OCI-LY1 (cell line): ENCODE measurements around the gene HELT.

ENCODE experiments used
- H2AFZ ChIP-seq: fragments of 200-600 bp; sonication (generic), shearing (Covaris generic); 2 replicates; pipeline ENCODE4 v1.6.0; 2014; ENCODE audit warnings: antibody characterized with exemption, mild to moderate bottlenecking, low read length
- H3F3A ChIP-seq: fragments of 200-600 bp; sonication (generic), shearing (Covaris generic); 2 replicates; pipeline ENCODE4 v1.6.0; 2014; ENCODE audit warnings: mild to moderate bottlenecking, antibody characterized with exemption, low read length, moderate library complexity; ENCODE audit not compliant: insufficient read depth
- H3K27ac ChIP-seq: fragments of 200-600 bp; sonication (generic); 2 replicates; pipeline ENCODE4 v1.5.1; 2014; ENCODE audit warnings: low read length, mixed run types, mild to moderate bottlenecking, low read depth; ENCODE audit not compliant: poor library complexity, severe bottlenecking
- H3K27me3 ChIP-seq: fragments of 200-600 bp; sonication (generic); 2 replicates; pipeline ENCODE4 v1.6.0; 2014; ENCODE audit warnings: antibody characterized with exemption, mild to moderate bottlenecking, low read length, moderate library complexity; ENCODE audit not compliant: insufficient read depth
- H3K36me3 ChIP-seq: fragments of 200-600 bp; sonication (generic); 2 replicates; pipeline ENCODE4 v1.6.1; 2014; ENCODE audit warnings: mild to moderate bottlenecking, antibody characterized with exemption, low read length, moderate library complexity, mixed read lengths; ENCODE audit not compliant: insufficient read depth
- H3K4me1 ChIP-seq: fragments of 200-600 bp; sonication (generic); 2 replicates; pipeline ENCODE4 v1.5.1; 2014; ENCODE audit warnings: mild to moderate bottlenecking, low read length, moderate library complexity; ENCODE audit not compliant: insufficient read depth, severe bottlenecking
- H3K4me2 ChIP-seq: fragments of 200-600 bp; sonication (generic), shearing (Covaris generic); 2 replicates; pipeline ENCODE4 v1.6.1; 2014; ENCODE audit warnings: low read length
- H3K4me3 ChIP-seq: fragments of 200-600 bp; sonication (generic); 2 replicates; pipeline ENCODE4 v1.5.1; 2014; ENCODE audit warnings: low read length, low read depth, mild to moderate bottlenecking, mixed read lengths; ENCODE audit not compliant: poor library complexity, severe bottlenecking
- H3K79me2 ChIP-seq: fragments of 200-600 bp; shearing (Covaris generic); 2 replicates; pipeline ENCODE4 v1.6.1; 2016; ENCODE audit warnings: mixed run types, low read length, mixed read lengths; ENCODE audit not compliant: insufficient read depth
- H3K9ac ChIP-seq: fragments of 200-600 bp; sonication (generic), shearing (Covaris generic); 2 replicates; pipeline ENCODE4 v1.6.1; 2014; ENCODE audit warnings: mild to moderate bottlenecking, low read length, mixed read lengths
- H3K9me2 ChIP-seq: fragments of 200-600 bp; sonication (generic), shearing (Covaris generic); 2 replicates; pipeline ENCODE4 v1.6.1; 2014; ENCODE audit warnings: low read depth, mild to moderate bottlenecking, low read length, mixed read lengths
- H3K9me3 ChIP-seq: fragments of 200-600 bp; shearing (Covaris generic); 2 replicates; pipeline ENCODE4 v1.6.1; 2014; ENCODE audit warnings: low read length, mixed read lengths
- H4K20me1 ChIP-seq: fragments of 200-600 bp; sonication (generic), shearing (Covaris generic); 2 replicates; pipeline ENCODE4 v1.6.0; 2016; ENCODE audit warnings: mild to moderate bottlenecking, low read length; ENCODE audit not compliant: insufficient read depth
- EZH2 ChIP-seq: fragments of 200-600 bp; sonication (generic), shearing (Covaris generic); IDR thresholded peaks from 2 replicates; pipeline ENCODE4 v1.8.0; 2017; ENCODE audit warnings: borderline replicate concordance, mixed run types, mild to moderate bottlenecking, antibody characterized with exemption, low read length, moderate library complexity, mixed read lengths
- TF ChIP-seq, protein P1 (sequence below): fragments of 200-600 bp; sonication (generic), shearing (Covaris generic); IDR thresholded peaks from 2 replicates; pipeline ENCODE4 v1.5.1; 2017; ENCODE audit warnings: mild to moderate bottlenecking, antibody characterized with exemption, low read length, moderate library complexity, mixed read lengths

The HELT gene

DNA sequence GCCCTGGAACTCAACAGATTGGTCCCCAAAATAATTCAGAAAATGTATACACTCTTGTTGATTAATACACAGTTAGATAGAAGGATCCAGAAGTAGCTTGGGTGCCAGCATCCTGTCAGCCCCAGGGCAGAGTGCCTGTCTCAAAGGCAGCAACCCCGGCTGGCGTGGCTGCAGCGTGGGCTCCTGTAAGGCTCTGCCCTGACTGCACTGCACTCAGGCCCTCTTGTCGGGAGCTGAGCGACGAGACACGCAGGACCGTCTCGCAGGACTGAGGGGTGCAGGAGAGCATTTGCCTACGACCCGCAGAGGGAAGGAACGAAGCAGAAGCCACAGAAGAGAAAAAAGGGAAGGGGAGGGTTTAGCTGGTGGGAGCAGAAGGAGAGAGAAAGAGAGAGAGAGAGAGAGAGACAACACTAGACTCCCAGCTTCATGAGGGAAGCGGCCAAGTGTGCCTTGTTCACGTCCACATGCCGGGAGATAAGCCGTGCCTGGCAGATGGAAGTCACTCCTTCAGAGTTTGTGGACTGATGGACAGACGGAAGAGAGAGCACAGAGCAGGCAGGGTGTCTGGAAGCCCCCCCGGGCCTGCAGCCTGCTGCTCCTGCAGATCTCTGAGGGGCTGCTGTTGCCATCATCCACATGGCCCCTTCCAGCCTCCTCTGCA lies 38.7 kb upstream of the HELT start:
- no peak overlapping the region for H3K9ac ChIP-seq
- TF ChIP-seq EZH2, result no peak
- TF ChIP-seq, protein P1, sequence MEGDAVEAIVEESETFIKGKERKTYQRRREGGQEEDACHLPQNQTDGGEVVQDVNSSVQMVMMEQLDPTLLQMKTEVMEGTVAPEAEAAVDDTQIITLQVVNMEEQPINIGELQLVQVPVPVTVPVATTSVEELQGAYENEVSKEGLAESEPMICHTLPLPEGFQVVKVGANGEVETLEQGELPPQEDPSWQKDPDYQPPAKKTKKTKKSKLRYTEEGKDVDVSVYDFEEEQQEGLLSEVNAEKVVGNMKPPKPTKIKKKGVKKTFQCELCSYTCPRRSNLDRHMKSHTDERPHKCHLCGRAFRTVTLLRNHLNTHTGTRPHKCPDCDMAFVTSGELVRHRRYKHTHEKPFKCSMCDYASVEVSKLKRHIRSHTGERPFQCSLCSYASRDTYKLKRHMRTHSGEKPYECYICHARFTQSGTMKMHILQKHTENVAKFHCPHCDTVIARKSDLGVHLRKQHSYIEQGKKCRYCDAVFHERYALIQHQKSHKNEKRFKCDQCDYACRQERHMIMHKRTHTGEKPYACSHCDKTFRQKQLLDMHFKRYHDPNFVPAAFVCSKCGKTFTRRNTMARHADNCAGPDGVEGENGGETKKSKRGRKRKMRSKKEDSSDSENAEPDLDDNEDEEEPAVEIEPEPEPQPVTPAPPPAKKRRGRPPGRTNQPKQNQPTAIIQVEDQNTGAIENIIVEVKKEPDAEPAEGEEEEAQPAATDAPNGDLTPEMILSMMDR, result no peak
- H4K20me1 ChIP-seq, result no peaks in the 10 kb centered on the region
- no peak overlapping the region for H2AFZ ChIP-seq
- peaks cover 5% of the 10 kb centered on the region for H3K4me1 ChIP-seq
- H3K9me2 ChIP-seq, result no peaks in the 10 kb centered on the region
- no peak overlapping the region for H3K27ac ChIP-seq
- no peak overlapping the region for H3K4me2 ChIP-seq
- H3K27me3 ChIP-seq, result no peaks in the 10 kb centered on the region
- H3K4me3 ChIP-seq, result no peak overlapping the region
- H3K36me3 ChIP-seq, result no peaks in the 10 kb centered on the region
- H3K9me3 ChIP-seq, result no peaks in the 10 kb centered on the region
- H3F3A ChIP-seq, result no peaks in the 10 kb centered on the region
- no peaks in the 10 kb centered on the region for H3K79me2 ChIP-seq

DNA sequence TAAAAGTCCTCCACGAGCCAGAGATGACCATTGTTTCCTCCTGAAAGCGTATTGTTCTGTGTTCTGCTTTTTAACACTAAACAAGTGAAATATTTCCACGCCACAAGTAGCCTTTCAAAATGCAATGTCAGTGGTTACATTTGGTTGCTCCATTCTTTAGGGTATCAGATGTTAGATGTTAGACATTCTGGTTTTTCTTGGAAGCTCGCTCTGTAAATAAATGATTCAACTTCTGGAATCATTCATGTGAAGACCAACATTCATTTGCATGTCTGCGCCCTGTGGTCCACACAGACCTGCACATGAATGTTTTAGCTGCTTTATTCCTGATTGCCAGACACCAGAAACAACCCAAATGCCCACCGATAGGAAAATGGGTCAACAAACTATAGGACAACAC lies 38.0 kb upstream of the HELT start:
- no peak for TF ChIP-seq EZH2
- TF ChIP-seq, protein P1, result no peak
- Histone ChIP-seq H3K4me1 (peaks cover 5% of the 10 kb centered on the region), H3K9me3 (no peaks in the 10 kb centered on the region), H3K4me3 (no peak overlapping the region), H3K36me3 (no peaks in the 10 kb centered on the region), H3K9me2 (no peaks in the 10 kb centered on the region), H3K9ac (no peak overlapping the region), H3K79me2 (no peaks in the 10 kb centered on the region), H3K27me3 (no peaks in the 10 kb centered on the region), H3K4me2 (no peak overlapping the region), H4K20me1 (no peaks in the 10 kb centered on the region), H3F3A (no peaks in the 10 kb centered on the region), H2AFZ (no peak overlapping the region), H3K27ac (no peak overlapping the region)

DNA sequence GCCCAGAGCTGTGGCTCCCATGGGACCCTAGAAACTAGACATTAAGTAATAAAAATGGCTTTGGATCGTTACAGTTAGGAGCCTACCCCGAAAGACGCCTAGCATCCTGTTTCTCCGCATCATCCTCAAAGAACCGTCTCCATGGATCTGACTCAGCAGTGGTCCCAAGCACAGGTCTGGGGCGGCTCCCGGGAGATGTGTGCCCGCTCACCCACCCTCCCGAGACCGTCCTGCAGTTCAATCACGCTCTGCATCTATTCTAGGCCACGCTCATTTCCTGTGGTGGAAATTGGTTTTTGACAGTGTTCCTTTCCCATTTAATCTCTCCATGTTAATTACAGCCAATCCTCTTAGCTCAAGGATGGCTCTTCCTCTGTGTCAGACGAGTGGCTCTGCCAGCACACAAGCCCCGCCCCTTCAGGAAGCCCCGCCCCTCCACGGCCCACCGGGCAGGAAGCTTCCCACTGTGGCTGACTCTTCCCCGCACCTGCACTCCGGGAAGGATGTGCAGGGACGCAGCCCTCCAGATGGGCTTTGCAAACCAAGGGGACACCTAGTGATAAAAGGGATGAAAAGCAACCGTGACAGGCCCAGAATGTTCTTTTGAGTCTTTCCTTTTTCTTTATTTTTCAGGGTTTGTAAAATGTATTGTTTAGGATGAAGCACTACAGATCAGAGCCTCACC lies 34.5 kb upstream of the HELT start:
- no peak overlapping the region for H3K27ac ChIP-seq
- H3K9ac ChIP-seq, result no peak overlapping the region
- no peaks in the 10 kb centered on the region for H3F3A ChIP-seq
- no peaks in the 10 kb centered on the region for H3K36me3 ChIP-seq
- H3K9me3 ChIP-seq, result no peaks in the 10 kb centered on the region
- H3K4me1 ChIP-seq, result peaks cover 5% of the 10 kb centered on the region
- peak overlapping the region; percentile 37; the same call in 1 of the 2 replicates for H3K4me2 ChIP-seq
- no peaks in the 10 kb centered on the region for H3K79me2 ChIP-seq
- no peak for TF ChIP-seq EZH2
- TF ChIP-seq, protein P1, result peak; percentile 33; the same call in 1 of the 2 replicates
- no peak overlapping the region for H3K4me3 ChIP-seq
- H3K27me3 ChIP-seq, result no peaks in the 10 kb centered on the region
- no peaks in the 10 kb centered on the region for H4K20me1 ChIP-seq
- H2AFZ ChIP-seq, result no peak overlapping the region
- no peaks in the 10 kb centered on the region for H3K9me2 ChIP-seq
